Measurements from ENCODE around the gene C6orf89. TPM values are rescaled to one million over a fixed set of nuclear protein-coding genes. Genes with fewer than 3 reads are reported as not detected.

C6orf89 gene
- total RNA-seq, 1 experiment from 2014 or later: 11.8 TPM

- Histone ChIP-seq H3K4me1 (ENCODE audit: insufficient read depth, low read length) (peaks cover 2% of the 10 kb centered on the region; the same call in 1 of the 2 replicates), H3K27me3 (ENCODE audit: insufficient read depth, low read length) (no peaks in the 10 kb centered on the region), H3K14ac (ENCODE audit: insufficient read depth, low read length) (no peak overlapping the region), H3K79me1 (ENCODE audit: insufficient read depth, low read depth, low read length, poor library complexity, severe bottlenecking) (no peaks in the 10 kb centered on the region), H4K8ac (replicated peaks; ENCODE audit: insufficient read length, low read depth, low read length) (no peak overlapping the region), H2BK5ac (ENCODE audit: insufficient read length, low read length) (no peak overlapping the region), H2BK20ac (ENCODE audit: low read depth, low read length, poor library complexity, severe bottlenecking) (no peak overlapping the region), H4K91ac (ENCODE audit: insufficient read length, low read depth, low read length) (no peak overlapping the region), H2AFZ (ENCODE audit: low read length) (no peak overlapping the region), H3K23me2 (ENCODE audit: insufficient read length, low read depth, low read length, poor library complexity, severe bottlenecking) (no peaks in the 10 kb centered on the region), H3T11ph (ENCODE audit: low read length) (no peak overlapping the region), H3K18ac (ENCODE audit: insufficient read length, low read depth, low read length) (no peak overlapping the region), H2AK5ac (ENCODE audit: insufficient read length, low read length) (no peak overlapping the region), H3K9me3 (ENCODE audit: control insufficient read depth, low read depth, low read length) (no peaks in the 10 kb centered on the region), H2BK15ac (ENCODE audit: low read depth, low read length) (no peak overlapping the region), H2BK12ac (ENCODE audit: insufficient read length, low read depth, low read length) (no peak overlapping the region), H2BK120ac (ENCODE audit: low read depth, low read length, poor library complexity, severe bottlenecking) (no peak overlapping the region), H3K56ac (ENCODE audit: insufficient read length, low read depth, low read length) (no peak overlapping the region), H4K20me1 (ENCODE audit: control insufficient read depth, insufficient read depth, insufficient read length) (no peaks in the 10 kb centered on the region), H3K27ac (ENCODE audit: insufficient read length, low read depth, low read length) (no peak overlapping the region), H3K9ac (ENCODE audit: extremely low read depth, insufficient read length, low read length) (no peak overlapping the region), H4K5ac (ENCODE audit: insufficient read length, low read depth, low read length) (no peak overlapping the region), H3K4ac (ENCODE audit: low read depth, low read length) (no peak overlapping the region), H3K4me2 (ENCODE audit: insufficient read depth, insufficient read length, low read length) (no peak overlapping the region), H3K79me2 (ENCODE audit: insufficient read depth, low read length) (no peaks in the 10 kb centered on the region), H3K23ac (ENCODE audit: insufficient read length, low read depth, low read length) (no peak overlapping the region)
- H3K27ac Mint-ChIP-seq: no peak overlapping the region
- H3K27me3 Mint-ChIP-seq (ENCODE audit: low read depth): no peaks in the 10 kb centered on the region
- H3K4me1 Mint-ChIP-seq: peaks cover 4 to 13% of the 10 kb centered on the region in 2 experiments
- no peak for DNase-seq
- H3K9me3 Mint-ChIP-seq: no peaks in the 10 kb centered on the region
- WGBS (ENCODE audit: extremely low coverage, insufficient read length, low lambda C conversion rate): no CpG with 5 or more reads among the region's 8 CpGs
- no peak overlapping the region for H3K4me3 Mint-ChIP-seq
- 0 out of 7 replicates have a peak, but pooled peaks cover 0 to 2% (median 0%) of the 10 kb centered on the region in 3 experiments for H3K36me3 Mint-ChIP-seq (ENCODE audit: insufficient read depth in 1 of 3, low read depth in 3 of 3)
- TF ChIP-seq, protein P1, sequence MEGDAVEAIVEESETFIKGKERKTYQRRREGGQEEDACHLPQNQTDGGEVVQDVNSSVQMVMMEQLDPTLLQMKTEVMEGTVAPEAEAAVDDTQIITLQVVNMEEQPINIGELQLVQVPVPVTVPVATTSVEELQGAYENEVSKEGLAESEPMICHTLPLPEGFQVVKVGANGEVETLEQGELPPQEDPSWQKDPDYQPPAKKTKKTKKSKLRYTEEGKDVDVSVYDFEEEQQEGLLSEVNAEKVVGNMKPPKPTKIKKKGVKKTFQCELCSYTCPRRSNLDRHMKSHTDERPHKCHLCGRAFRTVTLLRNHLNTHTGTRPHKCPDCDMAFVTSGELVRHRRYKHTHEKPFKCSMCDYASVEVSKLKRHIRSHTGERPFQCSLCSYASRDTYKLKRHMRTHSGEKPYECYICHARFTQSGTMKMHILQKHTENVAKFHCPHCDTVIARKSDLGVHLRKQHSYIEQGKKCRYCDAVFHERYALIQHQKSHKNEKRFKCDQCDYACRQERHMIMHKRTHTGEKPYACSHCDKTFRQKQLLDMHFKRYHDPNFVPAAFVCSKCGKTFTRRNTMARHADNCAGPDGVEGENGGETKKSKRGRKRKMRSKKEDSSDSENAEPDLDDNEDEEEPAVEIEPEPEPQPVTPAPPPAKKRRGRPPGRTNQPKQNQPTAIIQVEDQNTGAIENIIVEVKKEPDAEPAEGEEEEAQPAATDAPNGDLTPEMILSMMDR (conservative IDR thresholded peaks at IDR 0.05): no peak
Observed at GRCh38 chr6:36912586-36912985, 26.8 kb downstream of the C6orf89 start.

Data from H9 (cell line).